ENCODE results near the gene IL1RAP.

IL1RAP gene

GRCh38 chr3:190680691-190681090 is 166.8 kb downstream of the IL1RAP start:
- DNase-seq: no peak

DNA sequence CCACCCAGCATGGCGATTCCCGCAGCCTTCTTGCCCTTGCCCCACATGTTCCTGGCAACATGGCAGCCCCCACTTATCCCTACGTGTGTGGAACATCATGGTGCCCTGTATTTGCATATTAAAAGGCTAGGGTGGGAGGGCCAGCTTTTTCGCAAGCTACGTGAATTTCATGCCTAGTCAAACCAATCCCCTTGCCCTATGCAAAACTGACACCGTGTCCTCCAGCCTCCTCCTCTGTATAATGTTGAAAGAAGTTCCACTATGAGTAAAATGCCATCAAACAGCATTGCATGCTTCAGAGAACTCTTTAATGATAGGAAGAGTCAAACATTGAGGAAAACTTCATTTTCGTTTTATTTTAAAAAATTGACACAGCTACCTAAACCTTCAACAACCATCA is 170.9 kb downstream of the IL1RAP start:
- DNase-seq: no peak

- DNase-seq: no peak
Observed at GRCh38 chr3:190686011-190686410, 172.1 kb downstream of the IL1RAP start.

GRCh38 chr3:190690246-190690645 is 176.4 kb downstream of the IL1RAP start:
- no peak for DNase-seq

- DNase-seq: no peak
Observed at GRCh38 chr3:190692256-190692655, 178.4 kb downstream of the IL1RAP start.

- no peak for DNase-seq
Observed at GRCh38 chr3:190694335-190695001, 180.6 kb downstream of the IL1RAP start.

DNA sequence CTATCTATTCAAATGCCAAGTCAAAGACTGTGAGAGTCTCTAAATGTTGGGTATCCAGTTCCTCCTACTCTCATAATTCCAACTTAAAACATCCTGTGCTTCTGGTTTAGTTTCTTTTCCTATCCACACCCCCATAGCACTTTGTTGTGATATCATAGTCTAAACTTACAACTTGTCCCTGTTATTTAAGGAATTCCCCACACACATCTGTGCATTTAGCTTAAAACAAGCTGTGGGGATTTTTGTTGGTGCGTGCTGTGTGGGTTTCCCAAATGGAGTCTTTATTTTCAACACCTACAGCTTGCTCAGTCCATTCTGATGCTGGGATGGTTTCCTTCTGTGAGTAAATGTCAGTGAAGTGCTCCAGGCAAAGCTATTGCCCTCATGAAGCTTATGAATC is 181.3 kb downstream of the IL1RAP start:
- no peak for DNase-seq

- no peak for DNase-seq
Observed at GRCh38 chr3:190695994-190696393, 182.1 kb downstream of the IL1RAP start.

GRCh38 chr3:190696777-190697501 is 183.1 kb downstream of the IL1RAP start:
- DNase-seq: peak in 1 of 2 experiments; percentile 46

- DNase-seq: no peak
Observed at GRCh38 chr3:190697502-190697830, 183.6 kb downstream of the IL1RAP start.

DNA sequence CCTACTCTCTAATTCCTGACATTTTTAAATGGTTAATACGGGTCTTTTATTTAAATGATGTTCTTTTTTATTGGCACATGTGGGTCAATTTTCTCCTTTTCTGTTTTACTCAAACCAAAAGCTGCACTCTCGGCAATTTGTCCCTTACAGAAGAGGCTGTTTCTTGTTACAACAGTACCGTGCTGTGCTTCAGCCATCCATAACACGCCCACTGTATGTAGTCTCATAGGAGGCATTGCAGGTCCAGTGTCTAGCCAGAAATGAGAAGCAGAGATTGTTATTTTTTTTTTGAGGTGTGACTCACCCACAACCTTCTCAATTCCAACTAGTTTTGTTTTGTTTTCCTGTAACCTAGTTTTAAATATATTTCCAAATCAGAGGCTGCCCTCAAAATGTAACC is 184.0 kb downstream of the IL1RAP start:
- DNase-seq: no peak

- DNase-seq: no peak
Observed at GRCh38 chr3:190699776-190700175, 185.9 kb downstream of the IL1RAP start.

- peak; percentile 52 to 74 for DNase-seq
Observed at GRCh38 chr3:190701096-190701532, 187.2 kb downstream of the IL1RAP start.

DNA sequence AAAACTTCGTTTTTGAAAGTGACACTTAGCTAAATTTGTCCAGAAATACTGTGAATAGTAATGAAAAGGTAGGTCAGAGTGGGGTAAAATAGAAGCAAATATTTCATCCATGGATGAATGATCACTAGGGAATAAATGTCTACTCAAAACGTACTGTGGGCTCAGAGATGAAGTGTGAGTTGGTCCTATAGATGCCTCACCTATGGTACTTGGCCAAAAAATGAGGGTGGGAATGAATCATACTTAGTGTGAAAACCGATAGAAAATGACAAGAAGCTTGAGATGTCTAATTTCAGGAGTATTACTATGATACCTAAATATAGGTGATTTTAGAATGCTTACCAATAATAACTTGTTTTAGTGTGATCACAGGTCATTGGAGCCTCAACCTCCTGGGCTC is 192.7 kb downstream of the IL1RAP start:
- no peak for DNase-seq
